ENCODE measurements around the gene FAM120AOS. TPM values are rescaled to one million over a fixed set of nuclear protein-coding genes. Genes with fewer than 3 reads are reported as not detected.

The FAM120AOS gene
- total and polyA plus RNA-seq, 2 of the 8 experiments (the other 6 are each of a cell fraction or from before 2014, with no cell fraction given) = 29.6 to 37.6 TPM

DNA sequence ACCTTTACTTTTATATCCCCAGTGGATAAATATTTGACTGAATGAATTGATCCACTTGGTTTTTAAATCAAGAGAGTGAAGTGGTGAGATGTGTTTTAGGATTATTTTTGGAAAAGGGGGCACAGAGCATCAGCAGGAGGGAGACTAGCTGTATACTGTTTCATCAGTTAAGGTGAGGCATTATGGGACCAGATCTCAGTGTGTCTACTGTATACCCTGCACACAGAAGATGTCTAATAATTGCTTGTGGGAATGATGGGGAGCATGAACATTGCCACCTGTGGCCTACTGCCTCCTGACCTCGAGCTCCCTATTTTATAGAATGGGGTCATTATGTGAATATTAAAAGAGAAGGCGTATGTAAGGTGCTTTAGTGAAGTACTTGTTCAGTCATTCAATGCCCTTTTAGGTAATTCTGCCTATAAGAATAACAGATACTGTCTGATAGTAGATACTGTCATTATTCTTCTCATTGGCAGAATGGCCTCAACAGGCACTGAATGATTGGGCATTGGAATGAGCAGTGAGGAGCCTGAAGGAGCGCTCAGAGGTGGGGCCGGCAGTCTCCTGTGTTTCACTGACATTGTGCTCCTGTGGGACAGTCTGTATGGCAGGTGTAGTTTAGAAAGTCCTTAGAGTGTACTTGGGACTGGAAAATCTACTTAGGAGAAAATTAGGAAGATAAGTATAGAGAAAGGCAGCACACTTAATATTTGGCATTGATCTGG, 47.4 kb upstream of the FAM120AOS start (continued):
- no peak for TF ChIP-seq HDAC2 (IDR thresholded peaks at IDR 0.05; ENCODE audit: borderline replicate concordance in 1 of 2, low read depth in 2 of 2, low read length in 2 of 2)
- TF ChIP-seq CHD1 (IDR thresholded peaks at IDR 0.05; ENCODE audit: low read depth, low read length) = no peak
